ENCODE results near the gene CLIP1. TPM values are rescaled to one million over a fixed set of nuclear protein-coding genes. Genes with fewer than 3 reads are reported as not detected.

Gene CLIP1
- total RNA-seq, 4 donors from 2014 or later, result 86.7 to 103 (median 103) TPM

DNA sequence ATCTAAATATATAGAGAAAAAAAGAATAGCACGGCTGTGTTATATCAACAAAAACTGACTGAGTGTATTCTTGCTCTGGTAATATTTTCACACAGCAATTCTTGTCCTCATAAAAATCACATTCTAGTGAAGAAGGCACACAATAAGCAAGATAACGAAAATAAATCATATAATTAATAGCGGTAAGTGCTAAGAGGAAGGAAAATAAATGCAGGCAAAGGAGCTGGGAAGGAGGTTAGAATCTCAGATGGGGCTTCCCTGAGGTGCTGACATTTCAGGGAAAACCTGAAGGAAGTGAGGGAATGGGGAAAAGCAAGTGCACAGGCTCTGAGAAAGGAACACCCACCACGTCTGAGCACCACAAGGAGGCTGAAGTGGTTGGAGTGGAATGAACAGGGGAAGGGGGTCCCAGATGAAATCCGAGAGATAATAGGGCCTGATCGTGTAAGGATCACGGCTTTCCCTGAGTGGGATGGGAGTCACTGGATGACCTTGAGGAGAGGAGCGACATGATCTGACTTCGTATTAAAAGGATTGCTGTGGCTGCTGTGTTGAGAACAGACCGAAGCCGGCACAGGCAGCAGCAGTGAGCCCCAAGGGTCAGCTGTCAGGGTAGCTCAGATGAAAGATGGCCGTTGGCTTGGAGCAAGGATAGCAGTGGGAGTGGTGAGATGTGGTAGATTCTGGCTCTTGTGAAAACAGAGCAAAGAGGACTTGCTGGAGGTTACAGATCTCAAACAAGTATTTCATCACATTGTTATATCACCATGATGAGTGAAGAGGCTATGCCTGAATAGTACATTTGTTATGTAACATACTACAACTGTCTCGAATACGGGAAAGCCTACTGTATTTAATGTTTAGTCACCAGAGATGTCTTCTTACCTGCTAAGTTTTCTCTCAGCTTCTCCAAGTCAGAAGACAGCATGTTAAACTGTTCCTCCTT lies 89.1 kb downstream of the CLIP1 start:
- TF ChIP-seq, protein P1, sequence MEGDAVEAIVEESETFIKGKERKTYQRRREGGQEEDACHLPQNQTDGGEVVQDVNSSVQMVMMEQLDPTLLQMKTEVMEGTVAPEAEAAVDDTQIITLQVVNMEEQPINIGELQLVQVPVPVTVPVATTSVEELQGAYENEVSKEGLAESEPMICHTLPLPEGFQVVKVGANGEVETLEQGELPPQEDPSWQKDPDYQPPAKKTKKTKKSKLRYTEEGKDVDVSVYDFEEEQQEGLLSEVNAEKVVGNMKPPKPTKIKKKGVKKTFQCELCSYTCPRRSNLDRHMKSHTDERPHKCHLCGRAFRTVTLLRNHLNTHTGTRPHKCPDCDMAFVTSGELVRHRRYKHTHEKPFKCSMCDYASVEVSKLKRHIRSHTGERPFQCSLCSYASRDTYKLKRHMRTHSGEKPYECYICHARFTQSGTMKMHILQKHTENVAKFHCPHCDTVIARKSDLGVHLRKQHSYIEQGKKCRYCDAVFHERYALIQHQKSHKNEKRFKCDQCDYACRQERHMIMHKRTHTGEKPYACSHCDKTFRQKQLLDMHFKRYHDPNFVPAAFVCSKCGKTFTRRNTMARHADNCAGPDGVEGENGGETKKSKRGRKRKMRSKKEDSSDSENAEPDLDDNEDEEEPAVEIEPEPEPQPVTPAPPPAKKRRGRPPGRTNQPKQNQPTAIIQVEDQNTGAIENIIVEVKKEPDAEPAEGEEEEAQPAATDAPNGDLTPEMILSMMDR (IDR thresholded peaks at IDR 0.05; ENCODE audit: low read depth), result no peak

DNA sequence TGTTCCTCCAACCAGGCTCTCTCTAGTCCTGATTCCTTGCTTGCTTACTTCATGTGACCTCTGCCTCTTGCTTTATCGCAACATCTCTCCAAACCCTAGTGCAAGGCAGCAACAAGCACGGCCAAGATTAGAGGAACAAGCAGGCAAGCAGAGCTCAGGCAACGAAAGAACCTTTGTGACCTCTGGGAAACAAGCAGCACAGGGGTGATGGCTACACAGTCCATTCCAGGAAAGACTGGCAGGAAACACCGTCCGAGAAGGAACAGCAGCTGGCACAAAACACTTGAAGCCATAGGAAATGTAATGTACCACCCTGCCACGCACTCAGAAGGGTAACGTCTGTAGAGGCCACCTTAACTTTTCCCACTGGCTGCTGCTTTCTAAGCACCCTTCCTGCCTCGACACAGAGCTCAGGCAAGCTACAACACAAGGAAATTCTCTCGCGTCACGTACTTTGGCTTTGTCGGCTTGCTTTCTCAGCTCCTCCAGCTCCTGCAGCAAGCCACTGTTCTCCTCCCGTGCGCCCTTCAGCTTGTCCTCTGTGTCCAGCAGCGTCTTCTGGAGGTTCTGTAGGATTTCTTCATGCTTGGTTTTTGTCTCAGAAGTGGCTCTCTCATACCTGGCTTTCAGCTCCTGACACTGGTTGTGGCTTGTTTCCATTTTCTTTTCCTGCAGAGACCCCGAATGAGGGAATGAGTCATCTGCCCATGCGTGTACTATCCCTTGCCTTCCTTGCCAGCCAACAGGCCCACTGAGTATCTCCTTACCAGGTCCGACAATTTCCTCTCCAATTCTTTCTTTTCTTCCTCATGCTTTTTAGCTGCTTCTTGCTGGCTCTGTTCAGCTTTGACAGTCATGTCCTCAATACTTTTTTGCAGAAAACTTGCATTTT lies 94.7 kb downstream of the CLIP1 start:
- TF ChIP-seq, protein P1 (IDR thresholded peaks at IDR 0.05; ENCODE audit: low read depth), result no peak

DNA sequence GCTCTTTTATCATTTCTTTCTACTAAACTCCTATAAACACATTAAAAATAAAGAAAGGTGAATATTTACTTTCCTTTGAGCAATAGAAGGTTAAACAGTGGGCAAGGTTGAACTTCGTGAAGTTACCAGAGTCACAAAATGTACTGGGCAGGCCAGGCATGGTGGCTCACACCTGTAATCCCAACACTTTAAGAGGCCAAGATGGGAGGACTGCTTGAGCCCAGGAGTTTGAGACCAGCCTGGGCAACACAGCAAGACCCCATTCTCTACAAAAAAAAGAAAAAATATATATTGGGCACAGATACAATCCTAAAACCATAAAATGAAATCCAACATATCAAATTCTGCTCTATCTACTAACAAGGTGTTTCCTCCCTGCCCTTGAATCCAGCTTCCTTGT lies 95.5 kb downstream of the CLIP1 start:
- TF ChIP-seq, protein P1 (IDR thresholded peaks at IDR 0.05; ENCODE audit: low read depth), result no peak

DNA sequence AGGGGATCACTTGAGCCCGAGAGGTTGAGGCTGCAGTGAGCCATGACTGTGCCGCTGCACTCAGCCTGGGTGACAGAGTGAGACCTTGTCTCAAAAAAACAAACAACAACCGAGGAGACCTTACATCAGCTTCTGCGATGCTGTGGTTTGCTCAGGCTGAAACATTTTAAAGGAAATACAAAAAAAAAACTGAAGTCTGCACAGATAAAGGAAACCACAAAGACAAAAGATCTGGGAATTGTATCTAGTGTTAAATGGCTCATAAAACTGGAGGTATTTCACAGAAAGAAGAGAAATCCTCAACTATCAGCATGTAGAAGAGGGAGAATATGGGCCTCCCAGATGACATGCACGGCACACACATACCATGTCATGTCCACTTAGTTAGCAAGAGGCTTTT lies 95.9 kb downstream of the CLIP1 start:
- TF ChIP-seq, protein P1 (IDR thresholded peaks at IDR 0.05; ENCODE audit: low read depth), result no peak

DNA sequence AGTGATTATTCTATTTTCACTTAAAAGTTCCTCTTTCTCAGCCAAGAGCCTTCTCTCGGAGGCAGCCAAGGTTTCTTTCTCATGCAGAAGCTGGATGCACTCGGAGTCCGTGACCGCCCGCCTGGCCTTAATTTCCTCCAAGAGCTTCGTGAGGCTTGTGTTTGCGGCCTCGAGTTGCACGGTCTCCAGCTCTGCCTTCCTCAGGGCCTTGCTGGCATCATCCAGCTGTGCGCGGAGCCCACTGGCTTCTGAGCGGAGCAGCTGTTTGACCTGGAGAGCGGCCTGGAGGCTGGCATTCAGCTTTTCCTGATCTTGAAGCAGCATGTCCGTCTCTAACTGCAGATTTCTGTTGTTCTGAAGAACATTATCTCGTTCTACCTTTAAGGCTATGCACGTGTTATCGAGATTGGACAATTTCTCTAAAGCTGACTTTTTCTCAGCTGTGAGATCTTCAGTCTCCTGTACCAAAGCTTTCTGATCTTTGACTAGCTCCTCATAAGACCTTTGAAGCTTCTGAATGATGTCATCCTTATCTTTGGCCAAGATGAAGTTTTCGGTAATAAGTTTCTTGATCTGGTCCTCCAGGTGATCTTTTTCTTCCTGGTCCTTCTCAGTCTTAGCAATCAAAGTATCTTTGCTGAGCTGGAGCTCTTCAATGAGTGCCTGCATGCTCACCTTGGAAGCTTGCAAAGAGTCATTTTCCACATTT lies 99.0 kb downstream of the CLIP1 start:
- TF ChIP-seq, protein P1 (IDR thresholded peaks at IDR 0.05; ENCODE audit: low read depth), result no peak

DNA sequence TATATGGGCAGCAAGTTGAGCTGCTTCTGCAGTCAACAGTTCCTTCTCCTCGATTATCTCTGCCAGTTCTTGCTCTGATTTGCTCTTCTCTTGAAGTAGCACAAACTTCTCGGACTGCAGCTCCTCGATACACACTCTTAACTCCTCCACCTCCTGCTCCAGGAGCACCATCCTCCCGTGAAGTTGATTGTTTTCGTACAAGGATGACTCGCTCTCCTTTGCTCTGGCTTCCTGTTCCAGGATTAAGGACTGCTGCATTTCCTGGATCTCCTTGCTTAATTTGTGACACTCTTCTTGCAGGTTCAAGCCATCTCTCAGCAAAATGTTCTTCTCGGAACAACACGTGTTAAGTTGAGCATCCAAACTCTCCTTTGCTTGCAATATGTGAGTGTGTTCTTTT lies 100.0 kb downstream of the CLIP1 start:
- TF ChIP-seq, protein P1 (IDR thresholded peaks at IDR 0.05; ENCODE audit: low read depth), result no peak

All from subcutaneous adipose tissue (tissue), 4 donors.